SK-N-SH treated with all-trans-retinoic acid at 6 μM for 48 hours (cell line): ENCODE results near the gene MEIS3.

Experiments
- ATAC-seq: fragments of 200-7000 bp; cut with Tn5 transposase; 3 replicates; pipeline ENCODE4 v1.9.1; 2020; ENCODE audit warnings: mild to moderate bottlenecking, moderate library complexity
- ARNTL ChIP-seq: fragments of 450-650 bp; formaldehyde crosslinking; IDR thresholded peaks from 2 replicates; pipeline ENCODE4 v1.5.0; 2020; ENCODE audit warnings: low read depth, mild to moderate bottlenecking, moderate library complexity, borderline replicate concordance
- BACH2 ChIP-seq: fragments of 250-450 bp; sonication (Bioruptor Pico); IDR thresholded peaks from 2 replicates; pipeline ENCODE4 v1.9.0; 2021; ENCODE audit warnings: mild to moderate bottlenecking, borderline replicate concordance
- GLIS3 ChIP-seq: fragments of 250-450 bp; sonication (Bioruptor Pico); IDR thresholded peaks from 2 replicates; pipeline ENCODE4 v1.5.0; 2020; ENCODE audit warnings: mild to moderate bottlenecking, moderate library complexity
- ISL1 ChIP-seq: fragments of 250-450 bp; sonication (Bioruptor Pico); IDR thresholded peaks from 2 replicates; pipeline ENCODE4 v2.1.2; 2022; ENCODE audit warnings: mild to moderate bottlenecking, moderate library complexity
- OSR1 ChIP-seq: fragments of 250-450 bp; sonication (Bioruptor Pico); IDR thresholded peaks from 2 replicates; pipeline ENCODE4 v1.8.0; 2022; ENCODE audit warnings: moderate library complexity, mild to moderate bottlenecking, inconsistent platforms
- SNAI2 ChIP-seq: fragments of 250-450 bp; sonication (Bioruptor Pico); IDR thresholded peaks from 2 replicates; pipeline ENCODE4 v1.5.0; 2020; ENCODE audit warnings: mild to moderate bottlenecking, moderate library complexity
- TOX ChIP-seq: fragments of 250-450 bp; sonication (Bioruptor Pico); IDR thresholded peaks from 2 replicates; pipeline ENCODE4 v1.8.0; 2021; ENCODE audit warnings: mild to moderate bottlenecking, moderate library complexity, borderline replicate concordance
- ZC3H10 ChIP-seq: fragments of 250-450 bp; sonication (Bioruptor Pico); IDR thresholded peaks from 2 replicates; pipeline ENCODE4 v1.5.1; 2021; ENCODE audit warnings: mild to moderate bottlenecking, moderate library complexity
- ZFP3 ChIP-seq: fragments of 250-450 bp; sonication (Bioruptor Pico); IDR thresholded peaks from 2 replicates; pipeline ENCODE4 v1.5.0; 2020; ENCODE audit warnings: mild to moderate bottlenecking, moderate library complexity
- ZFP30 ChIP-seq: fragments of 450-650 bp; formaldehyde crosslinking; IDR thresholded peaks from 2 replicates; pipeline ENCODE4 v1.5.0; 2022; ENCODE audit warnings: mild to moderate bottlenecking, moderate library complexity
- ZNF565 ChIP-seq: fragments of 450-650 bp; formaldehyde crosslinking; conservative IDR thresholded peaks from 2 replicates; pipeline ENCODE4 v1.5.0; 2020; ENCODE audit warnings: low read depth, mild to moderate bottlenecking, moderate library complexity
- ZNF70 ChIP-seq: fragments of 450-650 bp; formaldehyde crosslinking; IDR thresholded peaks from 2 replicates; pipeline ENCODE4 v1.5.0; 2020; ENCODE audit warnings: mild to moderate bottlenecking, moderate library complexity
- ZNF8 ChIP-seq: fragments of 450-650 bp; formaldehyde crosslinking; IDR thresholded peaks from 2 replicates; pipeline ENCODE4 v1.5.0; 2020; ENCODE audit warnings: mild to moderate bottlenecking, moderate library complexity
- TF ChIP-seq, protein P1 (sequence below): fragments of 250-450 bp; sonication (Bioruptor Pico); IDR thresholded peaks from 2 replicates; pipeline ENCODE4 v1.8.0; 2021; ENCODE audit warnings: low read depth, mild to moderate bottlenecking, moderate library complexity, borderline replicate concordance
- TF ChIP-seq, protein P2 (sequence below): fragments of 250-450 bp; sonication (Bioruptor Pico); IDR thresholded peaks from 2 replicates; pipeline ENCODE4 v1.5.1; 2021; ENCODE audit warnings: mild to moderate bottlenecking, moderate library complexity
- TF ChIP-seq, protein P3 (sequence below): fragments of 250-450 bp; sonication (Bioruptor Pico); IDR thresholded peaks from 2 replicates; pipeline ENCODE4 v1.8.0; 2020; ENCODE audit warnings: mild to moderate bottlenecking, moderate library complexity, borderline replicate concordance
- TF ChIP-seq, protein P4 (sequence below): fragments of 250-450 bp; sonication (Bioruptor Pico); IDR thresholded peaks from 2 replicates; pipeline ENCODE4 v1.5.1; 2020; ENCODE audit warnings: low read depth, mild to moderate bottlenecking, moderate library complexity
- TF ChIP-seq, protein P5 (sequence below): fragments of 250-450 bp; sonication (Bioruptor Pico); IDR thresholded peaks from 2 replicates; pipeline ENCODE4 v1.5.0; 2020; ENCODE audit warnings: mild to moderate bottlenecking, moderate library complexity

Gene MEIS3

DNA sequence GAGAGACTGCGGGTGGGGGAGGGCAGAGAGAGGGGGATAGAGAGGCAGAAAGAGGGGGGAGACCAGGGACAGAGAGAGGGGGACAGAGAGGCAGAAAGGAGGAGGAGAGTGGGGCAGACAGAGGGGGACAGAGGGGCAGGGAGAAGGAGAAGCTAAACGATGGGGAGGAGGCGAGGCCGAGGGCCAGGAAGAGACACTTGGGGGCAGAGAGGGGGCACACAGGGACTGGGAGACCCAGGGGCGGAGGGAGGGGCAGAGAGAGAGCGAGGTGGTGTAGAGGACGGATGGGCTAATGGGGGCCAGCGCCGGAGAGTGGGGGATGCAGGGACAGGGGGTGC, 666 bp downstream of the MEIS3 start (continued):
- TF ChIP-seq, protein P1, sequence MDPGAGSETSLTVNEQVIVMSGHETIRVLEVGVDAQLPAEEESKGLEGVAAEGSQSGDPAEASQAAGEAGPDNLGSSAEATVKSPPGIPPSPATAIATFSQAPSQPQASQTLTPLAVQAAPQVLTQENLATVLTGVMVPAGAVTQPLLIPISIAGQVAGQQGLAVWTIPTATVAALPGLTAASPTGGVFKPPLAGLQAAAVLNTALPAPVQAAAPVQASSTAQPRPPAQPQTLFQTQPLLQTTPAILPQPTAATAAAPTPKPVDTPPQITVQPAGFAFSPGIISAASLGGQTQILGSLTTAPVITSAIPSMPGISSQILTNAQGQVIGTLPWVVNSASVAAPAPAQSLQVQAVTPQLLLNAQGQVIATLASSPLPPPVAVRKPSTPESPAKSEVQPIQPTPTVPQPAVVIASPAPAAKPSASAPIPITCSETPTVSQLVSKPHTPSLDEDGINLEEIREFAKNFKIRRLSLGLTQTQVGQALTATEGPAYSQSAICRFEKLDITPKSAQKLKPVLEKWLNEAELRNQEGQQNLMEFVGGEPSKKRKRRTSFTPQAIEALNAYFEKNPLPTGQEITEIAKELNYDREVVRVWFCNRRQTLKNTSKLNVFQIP (CRISPR knock-in tag) = no peak
- no peak for TF ChIP-seq ZNF8 (CRISPR knock-in tag)
- TF ChIP-seq, protein P2, sequence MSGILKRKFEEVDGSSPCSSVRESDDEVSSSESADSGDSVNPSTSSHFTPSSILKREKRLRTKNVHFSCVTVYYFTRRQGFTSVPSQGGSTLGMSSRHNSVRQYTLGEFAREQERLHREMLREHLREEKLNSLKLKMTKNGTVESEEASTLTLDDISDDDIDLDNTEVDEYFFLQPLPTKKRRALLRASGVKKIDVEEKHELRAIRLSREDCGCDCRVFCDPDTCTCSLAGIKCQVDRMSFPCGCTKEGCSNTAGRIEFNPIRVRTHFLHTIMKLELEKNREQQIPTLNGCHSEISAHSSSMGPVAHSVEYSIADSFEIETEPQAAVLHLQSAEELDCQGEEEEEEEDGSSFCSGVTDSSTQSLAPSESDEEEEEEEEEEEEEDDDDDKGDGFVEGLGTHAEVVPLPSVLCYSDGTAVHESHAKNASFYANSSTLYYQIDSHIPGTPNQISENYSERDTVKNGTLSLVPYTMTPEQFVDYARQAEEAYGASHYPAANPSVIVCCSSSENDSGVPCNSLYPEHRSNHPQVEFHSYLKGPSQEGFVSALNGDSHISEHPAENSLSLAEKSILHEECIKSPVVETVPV (CRISPR knock-in tag) = no peak
- no peak for TF ChIP-seq OSR1 (CRISPR knock-in tag)
- TF ChIP-seq ZNF70 = no peak

DNA sequence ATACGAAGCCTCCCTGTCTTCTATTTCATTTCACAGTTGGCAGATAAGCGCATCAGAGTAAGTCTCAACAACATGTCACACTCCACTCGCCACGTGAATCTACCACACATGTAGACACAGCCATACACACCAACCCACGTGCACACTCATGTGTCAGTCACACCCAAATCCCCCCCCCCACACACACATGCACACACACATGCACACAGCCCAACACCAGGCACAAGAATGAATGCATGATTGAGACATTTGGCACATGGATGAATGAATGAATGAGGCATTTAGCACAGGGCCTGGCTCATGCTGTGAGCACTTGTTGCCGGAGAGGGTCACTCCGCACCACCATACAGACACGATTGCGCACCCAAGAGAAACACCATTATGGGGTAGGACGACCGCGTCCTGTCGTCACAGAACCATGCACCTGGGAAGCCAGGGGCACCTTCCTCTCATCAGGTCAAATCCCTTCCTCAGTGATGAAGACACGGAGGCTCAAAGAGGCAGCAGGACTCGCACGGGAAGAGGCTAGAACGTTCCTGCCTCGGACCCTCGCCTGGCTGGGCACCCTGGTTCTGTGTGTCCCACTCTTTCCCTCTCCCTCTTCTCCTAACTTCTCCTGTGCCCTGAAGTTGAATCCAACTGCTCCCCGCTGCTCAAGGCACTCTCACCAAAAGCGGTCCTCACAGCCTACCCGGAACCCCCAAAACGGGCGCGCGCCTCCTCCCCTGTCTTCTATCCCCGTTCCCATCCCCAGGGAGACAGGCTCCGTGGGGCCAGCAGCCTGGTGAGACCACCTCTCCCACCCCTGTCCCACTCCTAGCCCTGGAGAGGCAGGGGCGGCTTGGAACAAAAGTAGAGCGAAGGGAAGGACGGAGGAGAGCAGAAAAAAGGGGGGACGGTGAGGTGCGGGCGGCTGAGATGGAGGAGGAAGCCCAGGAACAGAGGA, 1.3 kb downstream of the MEIS3 start:
- TF ChIP-seq, protein P3, sequence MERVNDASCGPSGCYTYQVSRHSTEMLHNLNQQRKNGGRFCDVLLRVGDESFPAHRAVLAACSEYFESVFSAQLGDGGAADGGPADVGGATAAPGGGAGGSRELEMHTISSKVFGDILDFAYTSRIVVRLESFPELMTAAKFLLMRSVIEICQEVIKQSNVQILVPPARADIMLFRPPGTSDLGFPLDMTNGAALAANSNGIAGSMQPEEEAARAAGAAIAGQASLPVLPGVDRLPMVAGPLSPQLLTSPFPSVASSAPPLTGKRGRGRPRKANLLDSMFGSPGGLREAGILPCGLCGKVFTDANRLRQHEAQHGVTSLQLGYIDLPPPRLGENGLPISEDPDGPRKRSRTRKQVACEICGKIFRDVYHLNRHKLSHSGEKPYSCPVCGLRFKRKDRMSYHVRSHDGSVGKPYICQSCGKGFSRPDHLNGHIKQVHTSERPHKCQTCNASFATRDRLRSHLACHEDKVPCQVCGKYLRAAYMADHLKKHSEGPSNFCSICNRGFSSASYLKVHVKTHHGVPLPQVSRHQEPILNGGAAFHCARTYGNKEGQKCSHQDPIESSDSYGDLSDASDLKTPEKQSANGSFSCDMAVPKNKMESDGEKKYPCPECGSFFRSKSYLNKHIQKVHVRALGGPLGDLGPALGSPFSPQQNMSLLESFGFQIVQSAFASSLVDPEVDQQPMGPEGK (CRISPR knock-in tag) = no peak
- TF ChIP-seq TOX (no peak), ZFP3 (CRISPR knock-in tag) (no peak), ZC3H10 (CRISPR knock-in tag) (no peak), GLIS3 (CRISPR knock-in tag) (no peak), ZFP30 (CRISPR knock-in tag) (no peak), ISL1 (CRISPR knock-in tag) (no peak), BACH2 (no peak)
- TF ChIP-seq, protein P4, sequence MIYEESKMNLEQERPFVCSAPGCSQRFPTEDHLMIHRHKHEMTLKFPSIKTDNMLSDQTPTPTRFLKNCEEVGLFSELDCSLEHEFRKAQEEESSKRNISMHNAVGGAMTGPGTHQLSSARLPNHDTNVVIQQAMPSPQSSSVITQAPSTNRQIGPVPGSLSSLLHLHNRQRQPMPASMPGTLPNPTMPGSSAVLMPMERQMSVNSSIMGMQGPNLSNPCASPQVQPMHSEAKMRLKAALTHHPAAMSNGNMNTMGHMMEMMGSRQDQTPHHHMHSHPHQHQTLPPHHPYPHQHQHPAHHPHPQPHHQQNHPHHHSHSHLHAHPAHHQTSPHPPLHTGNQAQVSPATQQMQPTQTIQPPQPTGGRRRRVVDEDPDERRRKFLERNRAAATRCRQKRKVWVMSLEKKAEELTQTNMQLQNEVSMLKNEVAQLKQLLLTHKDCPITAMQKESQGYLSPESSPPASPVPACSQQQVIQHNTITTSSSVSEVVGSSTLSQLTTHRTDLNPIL (CRISPR knock-in tag) = no peak
- TF ChIP-seq, protein P5, sequence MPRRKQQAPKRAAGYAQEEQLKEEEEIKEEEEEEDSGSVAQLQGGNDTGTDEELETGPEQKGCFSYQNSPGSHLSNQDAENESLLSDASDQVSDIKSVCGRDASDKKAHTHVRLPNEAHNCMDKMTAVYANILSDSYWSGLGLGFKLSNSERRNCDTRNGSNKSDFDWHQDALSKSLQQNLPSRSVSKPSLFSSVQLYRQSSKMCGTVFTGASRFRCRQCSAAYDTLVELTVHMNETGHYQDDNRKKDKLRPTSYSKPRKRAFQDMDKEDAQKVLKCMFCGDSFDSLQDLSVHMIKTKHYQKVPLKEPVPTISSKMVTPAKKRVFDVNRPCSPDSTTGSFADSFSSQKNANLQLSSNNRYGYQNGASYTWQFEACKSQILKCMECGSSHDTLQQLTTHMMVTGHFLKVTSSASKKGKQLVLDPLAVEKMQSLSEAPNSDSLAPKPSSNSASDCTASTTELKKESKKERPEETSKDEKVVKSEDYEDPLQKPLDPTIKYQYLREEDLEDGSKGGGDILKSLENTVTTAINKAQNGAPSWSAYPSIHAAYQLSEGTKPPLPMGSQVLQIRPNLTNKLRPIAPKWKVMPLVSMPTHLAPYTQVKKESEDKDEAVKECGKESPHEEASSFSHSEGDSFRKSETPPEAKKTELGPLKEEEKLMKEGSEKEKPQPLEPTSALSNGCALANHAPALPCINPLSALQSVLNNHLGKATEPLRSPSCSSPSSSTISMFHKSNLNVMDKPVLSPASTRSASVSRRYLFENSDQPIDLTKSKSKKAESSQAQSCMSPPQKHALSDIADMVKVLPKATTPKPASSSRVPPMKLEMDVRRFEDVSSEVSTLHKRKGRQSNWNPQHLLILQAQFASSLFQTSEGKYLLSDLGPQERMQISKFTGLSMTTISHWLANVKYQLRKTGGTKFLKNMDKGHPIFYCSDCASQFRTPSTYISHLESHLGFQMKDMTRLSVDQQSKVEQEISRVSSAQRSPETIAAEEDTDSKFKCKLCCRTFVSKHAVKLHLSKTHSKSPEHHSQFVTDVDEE (CRISPR knock-in tag) = no peak
- TF ChIP-seq, all 23 proteins: peak for 0
- ATAC-seq = no peak; the same call in 1 of the 3 replicates

DNA sequence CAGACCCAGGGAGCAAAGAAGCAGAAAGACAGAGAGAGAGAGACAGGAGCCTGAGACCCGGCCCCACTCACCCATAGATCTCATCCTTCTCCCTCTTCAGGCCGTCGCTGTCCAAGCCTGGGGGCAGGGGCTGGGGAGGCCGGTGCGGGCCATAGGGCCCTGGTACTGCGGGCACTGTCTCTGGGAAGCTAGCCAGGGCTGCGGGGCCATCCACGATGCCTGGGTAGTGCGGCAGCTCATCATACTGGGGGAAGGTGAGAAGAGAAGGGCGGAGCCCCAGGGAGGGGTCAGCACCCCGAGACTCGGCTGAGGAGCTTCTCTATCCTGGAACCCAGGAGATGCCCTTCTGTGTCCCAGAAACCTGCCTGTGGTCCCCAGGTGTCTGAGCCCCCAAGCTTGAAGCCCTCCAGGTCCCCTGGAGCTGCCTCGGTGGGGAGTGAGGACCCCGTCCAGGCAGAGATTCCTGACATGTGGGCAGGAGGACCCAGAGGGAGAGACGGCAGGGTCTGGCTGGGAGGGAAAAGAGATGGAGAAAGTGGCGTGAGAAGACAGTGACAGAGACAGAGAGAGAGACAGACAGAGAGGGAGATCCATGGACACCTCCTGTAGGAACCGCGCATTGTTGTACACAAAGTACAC, 2.1 kb downstream of the MEIS3 start:
- TF ChIP-seq ZFP30 (CRISPR knock-in tag) (no peak), BACH2 (no peak), OSR1 (CRISPR knock-in tag) (no peak), ZNF565 (CRISPR knock-in tag) (no peak), ARNTL (CRISPR knock-in tag) (no peak), ZNF8 (CRISPR knock-in tag) (no peak), SNAI2 (CRISPR knock-in tag) (no peak), ZFP3 (CRISPR knock-in tag) (no peak)
- TF ChIP-seq, protein P4 (CRISPR knock-in tag) = no peak
- TF ChIP-seq, protein P5 (CRISPR knock-in tag) = no peak
- TF ChIP-seq, protein P1 (CRISPR knock-in tag) = no peak
- no peak for ATAC-seq
